Activated CD8-positive, alpha-beta T cell treated with anti-CD3 and anti-CD28 coated beads for 36 hours (primary cell): Measurements from ENCODE around the gene ST8SIA2. TPM values are rescaled to one million over a fixed set of nuclear protein-coding genes. Genes with fewer than 3 reads are reported as not detected.

Source experiments
- ATAC-seq: fragments of 200-7000 bp; cut with Tn5 transposase; one replicate; pipeline ENCODE4 v1.10.0; 2021; ENCODE audit warnings: mild to moderate bottlenecking, moderate library complexity
- CTCF ChIA-PET: fragments of 350-600 bp; sonication (Branson Sonifier 250); formaldehyde crosslinking; loops from one replicate; lab custom pipeline; 2021; ENCODE audit warnings: antibody characterized with exemption; lab: Charles Lee
- POLR2A ChIA-PET: fragments of 350-600 bp; sonication (Branson Sonifier 250); formaldehyde crosslinking; loops from one replicate; lab custom pipeline; 2021; ENCODE audit warnings: antibody characterized with exemption; lab: Charles Lee
- DNase-seq: peaks from one replicate; pipeline ENCODE4 v3.0.0-alpha.2; 2020
- H3K27ac Mint-ChIP-seq: one replicate; pipeline ENCODE4 v1.8.0; 2021; ENCODE audit warnings: mild to moderate bottlenecking, mixed read lengths
- H3K27me3 Mint-ChIP-seq: one replicate; pipeline ENCODE4 v1.8.0; 2021; ENCODE audit warnings: mixed read lengths
- H3K36me3 Mint-ChIP-seq: one replicate; pipeline ENCODE4 v1.8.0; 2021; ENCODE audit warnings: low read depth, mixed read lengths
- H3K4me1 Mint-ChIP-seq: one replicate; pipeline ENCODE4 v1.8.0; 2021; ENCODE audit warnings: low read depth, mixed read lengths
- H3K4me3 Mint-ChIP-seq: one replicate; pipeline ENCODE4 v1.8.0; 2021; ENCODE audit warnings: mild to moderate bottlenecking, moderate library complexity, mixed read lengths
- H3K9me3 Mint-ChIP-seq: one replicate; pipeline ENCODE4 v1.8.0; 2021; ENCODE audit warnings: mixed read lengths
- intact Hi-C: fragments of 100-400 bp; cut with micrococcal nuclease; formaldehyde crosslinking; loops from one replicate; pipeline ENCODE4 v1.10.0; 2022
- total RNA-seq, 2 experiments: library from RNA; stranded (reverse); gene quantifications; one replicate each; pipeline ENCODE4 v1.2.3, GENCODE V29; 2021
- TF ChIP-seq, protein P1 (sequence below): fragments of 200-600 bp; IDR thresholded peaks from one replicate; pipeline ENCODE4 v1.8.0; 2022; ENCODE audit warnings: antibody characterized with exemption, mild to moderate bottlenecking

ST8SIA2 gene
- total RNA-seq, 2 experiments from 2014 or later, result not detected

DNA sequence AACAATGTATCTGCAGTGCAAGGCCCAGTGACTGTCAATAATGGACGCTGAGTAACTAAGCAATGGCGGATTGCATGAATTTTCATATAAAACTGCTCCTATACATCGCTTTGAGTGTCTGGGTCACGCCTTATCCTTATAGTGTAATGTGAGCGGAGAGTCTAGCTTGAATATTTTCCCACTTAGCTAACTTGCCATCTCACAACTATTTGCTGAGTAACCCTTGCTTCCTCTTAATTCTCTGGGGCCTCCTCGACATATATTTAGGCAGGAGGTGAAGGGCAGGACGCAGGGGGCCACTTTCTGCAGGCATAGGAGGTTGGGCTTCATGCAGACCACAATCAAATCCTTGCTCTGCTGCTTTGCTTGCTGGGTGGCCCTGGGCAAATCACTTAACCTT, 24.0 kb downstream of the ST8SIA2 start:
- Mint-ChIP-seq H3K4me1 (no peaks in the 10 kb centered on the region), H3K27ac (no peak overlapping the region), H3K9me3 (no peaks in the 10 kb centered on the region), H3K36me3 (no peaks in the 10 kb centered on the region), H3K4me3 (no peak overlapping the region), H3K27me3 (peaks cover 1% of the 10 kb centered on the region)
- intact Hi-C loops, result no loop called here
- ChIA-PET POLR2A (no interaction called here), CTCF (no interaction called here)
- TF ChIP-seq, protein P1, sequence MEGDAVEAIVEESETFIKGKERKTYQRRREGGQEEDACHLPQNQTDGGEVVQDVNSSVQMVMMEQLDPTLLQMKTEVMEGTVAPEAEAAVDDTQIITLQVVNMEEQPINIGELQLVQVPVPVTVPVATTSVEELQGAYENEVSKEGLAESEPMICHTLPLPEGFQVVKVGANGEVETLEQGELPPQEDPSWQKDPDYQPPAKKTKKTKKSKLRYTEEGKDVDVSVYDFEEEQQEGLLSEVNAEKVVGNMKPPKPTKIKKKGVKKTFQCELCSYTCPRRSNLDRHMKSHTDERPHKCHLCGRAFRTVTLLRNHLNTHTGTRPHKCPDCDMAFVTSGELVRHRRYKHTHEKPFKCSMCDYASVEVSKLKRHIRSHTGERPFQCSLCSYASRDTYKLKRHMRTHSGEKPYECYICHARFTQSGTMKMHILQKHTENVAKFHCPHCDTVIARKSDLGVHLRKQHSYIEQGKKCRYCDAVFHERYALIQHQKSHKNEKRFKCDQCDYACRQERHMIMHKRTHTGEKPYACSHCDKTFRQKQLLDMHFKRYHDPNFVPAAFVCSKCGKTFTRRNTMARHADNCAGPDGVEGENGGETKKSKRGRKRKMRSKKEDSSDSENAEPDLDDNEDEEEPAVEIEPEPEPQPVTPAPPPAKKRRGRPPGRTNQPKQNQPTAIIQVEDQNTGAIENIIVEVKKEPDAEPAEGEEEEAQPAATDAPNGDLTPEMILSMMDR, result no peak
- ATAC-seq, result no peak
- no peak for DNase-seq

- Mint-ChIP-seq H3K9me3 (no peaks in the 10 kb centered on the region), H3K27me3 (peaks cover 2% of the 10 kb centered on the region), H3K27ac (no peak overlapping the region), H3K4me3 (no peak overlapping the region), H3K36me3 (no peaks in the 10 kb centered on the region), H3K4me1 (no peaks in the 10 kb centered on the region)
- ATAC-seq (no peak), DNase-seq (no peak)
- ChIA-PET POLR2A (no interaction called here), CTCF (no interaction called here)
- intact Hi-C loops, result no loop called here
- TF ChIP-seq, protein P1, result no peak
Observed at GRCh38 chr15:92418864-92419263, 25.2 kb downstream of the ST8SIA2 start.

GRCh38 chr15:92421976-92422375, 28.3 kb downstream of the ST8SIA2 start:
- Mint-ChIP-seq H3K9me3 (no peaks in the 10 kb centered on the region), H3K36me3 (no peaks in the 10 kb centered on the region), H3K4me3 (no peak overlapping the region), H3K27ac (no peak overlapping the region), H3K27me3 (peaks cover 13% of the 10 kb centered on the region), H3K4me1 (no peaks in the 10 kb centered on the region)
- ChIA-PET CTCF (no interaction called here), POLR2A (no interaction called here)
- DNase-seq (no peak), ATAC-seq (no peak)
- intact Hi-C loops, result no loop called here
- TF ChIP-seq, protein P1, result no peak

DNA sequence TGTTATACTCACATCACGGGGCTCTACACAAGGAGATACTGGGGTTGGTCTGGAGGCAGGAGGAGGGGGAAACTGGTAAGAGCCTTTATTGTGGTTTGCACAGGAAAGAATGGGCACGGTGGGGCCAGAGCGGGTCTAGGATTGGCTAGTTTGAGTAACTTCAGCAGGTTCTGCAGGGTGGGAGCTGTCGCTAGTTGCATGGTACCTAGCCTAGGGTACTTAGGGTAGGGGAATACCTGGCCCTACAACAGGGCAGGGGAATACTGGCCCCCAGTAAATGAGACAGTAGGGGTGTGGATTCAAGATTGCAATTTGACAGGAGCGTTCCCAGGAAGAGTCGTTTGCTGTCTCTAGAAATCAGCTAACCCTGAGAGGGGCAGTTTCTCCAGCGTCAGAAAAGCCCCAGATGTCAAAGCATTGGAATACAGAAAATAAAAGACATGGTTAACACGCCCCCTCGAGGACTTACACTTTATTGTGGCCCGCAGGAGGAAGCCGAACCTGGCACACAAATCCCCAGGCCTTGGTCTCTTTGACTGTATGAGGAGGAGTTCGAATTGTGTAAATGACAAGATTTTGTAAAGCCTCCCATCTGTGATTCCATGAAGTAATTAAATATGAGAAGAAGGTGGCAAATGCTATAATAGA, 32.0 kb downstream of the ST8SIA2 start:
- POLR2A ChIA-PET, result no interaction called here
- intact Hi-C loops, result no loop called here
- DNase-seq, result no peak

DNA sequence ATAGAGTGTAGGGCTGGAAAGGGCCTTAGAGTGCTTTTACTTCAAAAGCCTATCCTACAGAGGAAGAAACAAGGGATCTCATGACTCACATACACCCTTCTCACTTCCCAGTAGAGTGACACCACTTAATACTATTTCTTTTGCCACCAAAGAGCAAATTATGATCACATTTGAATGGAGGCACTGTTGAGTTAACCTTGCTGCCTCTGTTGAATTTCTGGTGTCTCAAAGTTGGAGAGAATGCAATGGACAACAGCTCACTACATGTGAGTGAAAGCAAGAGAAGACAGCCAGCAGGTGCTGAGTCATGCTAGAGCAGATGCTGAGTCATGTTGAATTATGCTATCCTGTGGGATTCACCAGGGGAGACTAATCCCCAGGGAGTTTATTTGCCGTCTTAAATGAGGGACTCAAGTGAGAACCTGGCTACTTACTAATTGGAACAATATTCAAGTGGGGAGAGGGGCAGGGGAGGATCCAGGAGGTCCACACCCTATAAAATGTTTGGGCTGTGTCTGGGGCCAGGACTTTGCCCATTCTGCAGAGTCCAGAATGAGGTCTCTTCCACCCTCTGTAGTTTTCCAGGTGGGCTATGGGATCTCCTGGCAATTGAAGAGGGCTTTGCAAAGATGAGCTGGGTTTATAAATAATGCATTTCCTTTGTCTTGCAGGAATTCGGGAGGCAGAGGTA, 35.8 kb downstream of the ST8SIA2 start:
- Mint-ChIP-seq H3K4me1 (no peaks in the 10 kb centered on the region), H3K36me3 (no peaks in the 10 kb centered on the region), H3K4me3 (no peak overlapping the region), H3K27ac (no peak overlapping the region), H3K9me3 (no peaks in the 10 kb centered on the region), H3K27me3 (peaks cover 12% of the 10 kb centered on the region)
- CTCF ChIA-PET, result no interaction called here
- POLR2A ChIA-PET, result interaction anchor here (0.8 kb wide), 1 partner anchor 48 kb away, joined by 3 read pairs; no protein-coding TSS in a partner anchor
- TF ChIP-seq, protein P1, result no peak
- intact Hi-C loops, result no loop called here
- DNase-seq (no peak), ATAC-seq (no peak)

More for the DNA sequence above, 32.0 kb downstream of the ST8SIA2 start:
- Mint-ChIP-seq H3K27me3 (peaks cover 13% of the 10 kb centered on the region), H3K4me3 (no peak overlapping the region), H3K4me1 (no peaks in the 10 kb centered on the region), H3K36me3 (no peaks in the 10 kb centered on the region), H3K27ac (no peak overlapping the region), H3K9me3 (no peaks in the 10 kb centered on the region)
- TF ChIP-seq, protein P1, result no peak
- CTCF ChIA-PET, result no interaction called here
- no peak for ATAC-seq
